Adrenal gland (tissue), 12 donors: ENCODE measurements around the gene TNNT2. TPM values are rescaled to one million over a fixed set of nuclear protein-coding genes. Genes with fewer than 3 reads are reported as not detected.

Experiments used
- DNase-seq, 7 donors: peaks; one replicate each; pipeline ENCODE4 v3.0.0-alpha.2; 2019 to 2020
- H3K27ac ChIP-seq, 5 donors: fragments of 200-600 bp; sonication (generic) in 4 of 5; 1 replicate in 3 of 5; 2 replicates in 2 of 5; pipeline versions ENCODE4 v1.5.1 to v1.8.0; 2016 to 2020; ENCODE audit warnings: mild to moderate bottlenecking in 1 of 5
- H3K27me3 ChIP-seq: fragments of 200-600 bp; 2 replicates; pipeline ENCODE4 v1.8.0; 2021
- H3K36me3 ChIP-seq, 2 donors: fragments of 200-600 bp; replicated peaks in 1 of 2; 1 replicate in 1 of 2; 2 replicates in 1 of 2; pipeline versions ENCODE4 v1.5.1 to v1.8.0; 2018 to 2022
- H3K4me1 ChIP-seq, 2 donors: fragments of 200-600 bp; replicated peaks in 1 of 2; 1 replicate in 1 of 2; 2 replicates in 1 of 2; pipeline versions ENCODE4 v1.5.1 to v1.8.0; 2018 to 2021
- H3K4me3 ChIP-seq, 4 donors: fragments of 200-600 bp; sonication (generic) in 3 of 4; one replicate each; pipeline ENCODE4 v1.5.1; 2016 to 2018
- H3K9me3 ChIP-seq, 3 donors: fragments of 200-600 bp; sonication (generic) in 1 of 3; replicated peaks in 1 of 3; 1 replicate in 2 of 3; 2 replicates in 1 of 3; pipeline versions ENCODE4 v1.5.1 to v1.8.0; 2016 to 2021
- CTCF ChIP-seq, 6 experiments: fragments of 450-650 bp in 4 of 6; fragments of 200-600 bp in 2 of 6; sonication (generic) in 1 of 6; IDR thresholded peaks; 1 replicate in 5 of 6; 2 replicates in 1 of 6; pipeline versions ENCODE4 v1.5.1 to v1.8.0; 2016 to 2021; ENCODE audit warnings: antibody characterized with exemption in 6 of 6, mild to moderate bottlenecking in 2 of 6, moderate library complexity in 1 of 6
- POLR2A ChIP-seq, 2 donors: fragments of 450-650 bp; IDR thresholded peaks; one replicate each; pipeline ENCODE4 v1.6.1; 2017; ENCODE audit warnings: antibody characterized with exemption in 2 of 2, mild to moderate bottlenecking in 2 of 2, moderate library complexity in 1 of 2
- WGBS, 4 donors: extraction: QIAGEN DNeasy Blood & Tissue Kit in 2 of 4; methylation state at CpG; one replicate each; pipeline versions ENCODE4 v1.1.5 to v1.1.7; 2013 to 2017; 5-methylcytosine and 5-hydroxymethylcytosine counted together
- intact Hi-C, 2 donors: fragments of 100-400 bp; cut with DNase I; formaldehyde crosslinking; loops; one replicate each; pipeline versions ENCODE4 v1.14.1 to v1.15.0; 2022 to 2023
- polyA plus RNA-seq, 3 donors: library from polyadenylated mRNA; stranded (reverse); fragments of 200-250 nt in 2 of 3; fragments of 350-450 nt in 1 of 3; fragmentation: Illumina TruSeq in 1 of 3; extraction: RNeasy Lipid Tissue Mini Kit (QIAGEN cat#74804) in 1 of 3; gene quantifications; one replicate each; pipeline ENCODE4 v1.2.3, GENCODE V29; 2013 to 2014
- total RNA-seq, 9 donors: library from RNA; depleted of rRNA in 4 of 9; stranded (reverse); fragments of >200 nt in 4 of 9; fragments of 120-200 nt in 1 of 9; fragmentation: NEBNext Ultra II Directional in 1 of 9; extraction: Animal tissue kit (Norgen Biotek cat#: 25700) in 1 of 9; gene quantifications; one replicate each; pipeline versions ENCODE4 v1.1.0 to v1.2.4, GENCODE V29; 2013 to 2023
- donor health status: healthy with polysubstance abuse.
- donor health status: Bipolar disorder and iron deficiency.
- donor health status: DM: yes; HTN: yes; CAD: no.
- donor health status: DM: no; HTN: no; CAD: no.
- donor health status: DM: no; HTN: no; CAD: no.
- donor health status: DM: yes; HTN: yes; CAD: no.

Gene TNNT2
- total and polyA plus RNA-seq, 12 donors = 0.39 to 37.3 (median 3.8) TPM; not detected in 2

GRCh38 chr1:201395936-201396335 lies 18.5 kb upstream of the TNNT2 start:
- 86 to 96% (median 93%) methylated on average over 3 to 4 of the region's 4 CpGs for WGBS, 4 donors
- Histone ChIP-seq H3K4me3 (no peak overlapping the region), H3K4me1 (peaks cover 0 to 7% of the 10 kb centered on the region in 2 donors), H3K27me3 (peaks cover 30% of the 10 kb centered on the region), H3K27ac (no peak overlapping the region), H3K9me3 (no peaks in the 10 kb centered on the region), H3K36me3 (no peaks in the 10 kb centered on the region)
- intact Hi-C loops = no loop called here
- no peak for DNase-seq
- TF ChIP-seq POLR2A (IDR thresholded peaks at IDR 0.05) (no peak), CTCF (IDR thresholded peaks at IDR 0.05) (no peak)

GRCh38 chr1:201394591-201394990 lies 17.1 kb upstream of the TNNT2 start:
- H3K36me3 ChIP-seq = no peaks in the 10 kb centered on the region
- peaks cover 0 to 5% of the 10 kb centered on the region in 2 donors for H3K4me1 ChIP-seq
- WGBS, 4 donors = 72 to 88% (median 74%) methylated on average over 3 of the region's 3 CpGs
- DNase-seq = no peak
- intact Hi-C loops = no loop called here
- H3K27ac ChIP-seq = no peak overlapping the region
- no peak for TF ChIP-seq CTCF (IDR thresholded peaks at IDR 0.05)
- no peak for TF ChIP-seq POLR2A (IDR thresholded peaks at IDR 0.05)
- no peak overlapping the region for H3K4me3 ChIP-seq
- H3K27me3 ChIP-seq = peaks cover 16% of the 10 kb centered on the region
- no peaks in the 10 kb centered on the region for H3K9me3 ChIP-seq

GRCh38 chr1:201393076-201393475 lies 15.6 kb upstream of the TNNT2 start:
- 61 to 72% (median 64%) methylated on average over 3 of the region's 3 CpGs for WGBS, 4 donors
- H3K4me3 ChIP-seq = no peak overlapping the region
- peaks cover under 1% of the 10 kb centered on the region for H3K27me3 ChIP-seq
- TF ChIP-seq POLR2A (IDR thresholded peaks at IDR 0.05) = no peak
- no peak for TF ChIP-seq CTCF (IDR thresholded peaks at IDR 0.05)
- no peaks in the 10 kb centered on the region for H3K4me1 ChIP-seq
- H3K9me3 ChIP-seq = no peaks in the 10 kb centered on the region
- H3K36me3 ChIP-seq = no peaks in the 10 kb centered on the region
- no peak for DNase-seq
- intact Hi-C loops = no loop called here
- H3K27ac ChIP-seq = no peak overlapping the region

GRCh38 chr1:201391651-201392511 lies 14.4 kb upstream of the TNNT2 start:
- Histone ChIP-seq H3K27ac (no peak overlapping the region), H3K27me3 (no peaks in the 10 kb centered on the region), H3K36me3 (no peaks in the 10 kb centered on the region), H3K4me1 (no peaks in the 10 kb centered on the region), H3K4me3 (no peak overlapping the region), H3K9me3 (no peaks in the 10 kb centered on the region)
- DNase-seq = no peak
- no peak for TF ChIP-seq POLR2A (IDR thresholded peaks at IDR 0.05)
- intact Hi-C loops = no loop called here
- 72 to 80% (median 74%) methylated on average over 9 of the region's 9 CpGs for WGBS, 4 donors

GRCh38 chr1:201391225-201391624 lies 13.7 kb upstream of the TNNT2 start:
- Histone ChIP-seq H3K4me3 (no peak overlapping the region), H3K27ac (no peak overlapping the region), H3K4me1 (no peaks in the 10 kb centered on the region), H3K36me3 (no peaks in the 10 kb centered on the region), H3K9me3 (no peaks in the 10 kb centered on the region), H3K27me3 (no peaks in the 10 kb centered on the region)
- TF ChIP-seq CTCF (IDR thresholded peaks at IDR 0.05) = no peak
- TF ChIP-seq POLR2A (IDR thresholded peaks at IDR 0.05) = no peak
- no peak for DNase-seq
- WGBS, 4 donors = 71 to 85% (median 75%) methylated on average over 1 of the region's 1 CpG
- intact Hi-C loops = no loop called here
